Prostate gland (tissue), 2 donors: Measurements from ENCODE around the gene ALDH1L1.

Source experiments
- CTCF ChIP-seq, 4 experiments: fragments of 200-600 bp in 2 of 4; fragments of 450-650 bp in 2 of 4; sonication (generic) in 2 of 4; IDR thresholded peaks; 1 replicate in 3 of 4; 2 replicates in 1 of 4; pipeline ENCODE4 v1.5.1; 2016 to 2019; ENCODE audit warnings: antibody characterized with exemption in 4 of 4, mild to moderate bottlenecking in 2 of 4, moderate library complexity in 2 of 4
- POLR2A ChIP-seq: fragments of 450-650 bp; IDR thresholded peaks from one replicate; pipeline ENCODE4 v1.6.1; 2016; ENCODE audit warnings: antibody characterized with exemption, mild to moderate bottlenecking
- POLR2AphosphoS5 ChIP-seq: sonication (generic); formaldehyde crosslinking; IDR thresholded peaks from one replicate; pipeline ENCODE4 v1.6.1; 2017; ENCODE audit warnings: antibody characterized with exemption

GRCh38 chr3:126125781-126126251, 54.6 kb downstream of the ALDH1L1 start:
- no peak for TF ChIP-seq CTCF (IDR thresholded peaks at IDR 0.05)
- TF ChIP-seq POLR2A: no peak
- TF ChIP-seq POLR2AphosphoS5: no peak
